Measurements from ENCODE around the gene CNDP2. TPM values are rescaled to one million over a fixed set of nuclear protein-coding genes. Genes with fewer than 3 reads are reported as not detected.
"Not testable (repeated sequence)": the region's sequence is repeated elsewhere in the genome, so short reads cannot be mapped to it uniquely, and the experiment has no call there.

CNDP2 gene
- polyA plus RNA-seq, 12 donors = 43.7 to 77.8 (median 60.9) TPM; not detected in 1

DNA sequence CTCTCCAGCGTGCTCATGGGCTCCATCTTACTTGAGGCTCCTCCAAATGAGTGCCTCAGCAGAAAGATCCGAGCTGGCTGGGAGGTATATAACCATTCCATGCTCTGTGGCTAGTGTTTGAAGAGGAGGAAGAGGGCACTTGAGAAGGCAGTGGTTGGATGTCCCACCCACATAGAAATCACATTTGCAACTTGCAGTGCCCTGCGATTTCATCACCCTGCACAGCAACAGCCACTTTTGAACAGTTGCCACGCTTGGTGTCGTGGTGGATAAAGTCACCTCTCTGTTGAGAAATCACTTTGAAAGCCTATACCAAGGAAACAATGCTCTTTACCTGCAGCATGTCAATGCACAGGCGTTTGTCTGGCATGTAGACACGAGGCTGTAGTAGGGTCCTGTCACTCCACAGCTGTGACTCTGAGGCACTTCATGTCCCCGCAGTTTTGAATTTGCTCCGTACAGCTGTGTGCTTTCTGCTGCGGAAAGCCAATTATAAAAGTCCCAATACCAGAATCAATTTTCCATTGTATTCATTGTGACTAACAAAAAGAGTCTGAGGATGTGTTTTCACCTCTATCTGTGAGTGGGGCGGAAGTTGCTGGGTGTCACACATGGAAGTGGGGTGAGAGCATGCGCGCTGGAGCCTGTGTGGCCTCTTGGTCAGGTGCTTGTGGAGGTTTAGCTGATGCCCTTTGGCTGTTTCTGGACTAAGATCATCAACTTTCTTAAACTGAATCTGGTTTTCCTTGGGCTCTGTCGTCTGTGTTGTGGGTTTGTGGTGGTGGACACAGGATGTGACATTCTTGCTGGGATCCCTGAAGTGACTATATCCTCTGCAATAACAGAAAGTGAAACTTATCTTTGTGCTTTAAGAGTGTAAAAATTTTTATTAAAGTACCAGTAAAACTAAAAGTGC, 2.8 kb downstream of the CNDP2 start:
- no peak for DNase-seq

DNA sequence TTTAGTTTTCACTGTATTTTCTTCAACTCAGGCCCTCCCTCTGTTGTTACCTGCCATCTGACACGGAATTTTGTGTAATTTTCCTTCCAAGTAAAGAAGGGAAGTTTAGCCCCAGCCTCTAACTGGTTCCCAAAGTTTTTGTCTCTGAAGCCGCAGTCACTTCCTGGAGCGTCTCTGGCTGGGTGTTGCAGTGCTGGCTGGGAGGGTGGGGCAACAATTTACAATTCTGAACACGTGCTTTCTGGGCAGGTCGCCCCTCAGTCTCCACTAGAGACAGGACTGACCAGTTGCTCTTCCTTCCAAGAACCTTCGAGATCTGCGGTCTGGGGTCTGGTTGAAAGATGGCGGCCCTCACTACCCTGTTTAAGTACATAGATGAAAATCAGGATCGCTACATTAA, 3.5 kb downstream of the CNDP2 start:
- DNase-seq = peak; percentile 90

DNA sequence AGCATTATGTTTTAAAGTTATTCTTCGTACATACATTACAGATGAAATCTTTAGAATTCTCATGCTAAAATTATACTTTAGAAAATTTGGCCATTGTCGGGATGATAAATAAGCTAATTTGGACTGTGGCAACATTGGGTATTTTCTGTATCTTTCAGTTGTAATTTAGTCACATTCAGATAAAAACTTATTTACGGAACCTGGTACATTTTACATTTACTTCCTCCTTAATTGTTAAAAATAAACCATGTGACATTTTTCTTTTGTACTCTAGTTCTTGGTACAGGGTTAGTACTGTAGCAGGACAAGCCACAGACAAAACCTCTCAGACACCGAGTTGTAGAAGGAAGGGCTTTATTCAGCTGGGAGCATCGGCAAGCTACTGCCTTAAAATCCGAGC, 4.2 kb downstream of the CNDP2 start:
- DNase-seq = no peak

DNA sequence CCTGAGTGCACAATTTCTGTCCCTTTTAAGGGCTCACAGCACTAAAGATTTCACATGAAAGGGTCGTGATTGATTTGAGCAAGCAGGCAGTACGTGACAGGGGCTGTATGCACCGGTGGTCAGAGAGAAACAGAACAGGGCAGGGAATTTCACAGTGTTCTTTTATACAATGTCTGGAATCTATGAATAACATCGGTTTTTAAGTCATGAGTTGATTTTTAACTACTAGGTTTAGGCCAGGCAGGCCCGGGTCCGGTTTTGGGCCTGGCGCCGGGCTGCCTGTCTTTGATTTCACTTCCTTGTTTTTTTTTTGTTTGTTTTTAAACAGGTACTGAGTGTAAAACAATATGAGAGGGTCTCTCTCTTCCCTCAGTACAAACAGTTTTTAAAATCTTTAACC, 4.6 kb downstream of the CNDP2 start:
- not testable (repeated sequence) for DNase-seq

DNA sequence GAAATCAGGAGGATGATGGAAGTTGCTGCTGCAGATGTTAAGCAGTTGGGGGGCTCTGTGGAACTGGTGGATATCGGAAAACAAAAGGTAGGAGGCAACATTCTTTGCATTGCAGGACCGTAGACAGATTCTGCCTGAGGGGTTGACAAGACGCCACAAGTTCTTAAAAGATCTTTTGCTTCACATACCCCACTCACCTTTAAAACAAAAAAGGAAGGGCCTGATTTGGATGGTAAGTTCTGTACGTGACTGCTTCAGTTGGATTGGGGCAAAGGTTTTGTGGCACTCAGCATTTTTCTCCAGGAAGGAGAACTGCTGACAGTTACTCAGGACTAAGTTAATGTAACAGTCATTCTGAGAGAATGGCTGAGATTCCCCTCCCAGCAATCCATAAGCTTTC, 5.2 kb downstream of the CNDP2 start:
- no peak for DNase-seq

DNA sequence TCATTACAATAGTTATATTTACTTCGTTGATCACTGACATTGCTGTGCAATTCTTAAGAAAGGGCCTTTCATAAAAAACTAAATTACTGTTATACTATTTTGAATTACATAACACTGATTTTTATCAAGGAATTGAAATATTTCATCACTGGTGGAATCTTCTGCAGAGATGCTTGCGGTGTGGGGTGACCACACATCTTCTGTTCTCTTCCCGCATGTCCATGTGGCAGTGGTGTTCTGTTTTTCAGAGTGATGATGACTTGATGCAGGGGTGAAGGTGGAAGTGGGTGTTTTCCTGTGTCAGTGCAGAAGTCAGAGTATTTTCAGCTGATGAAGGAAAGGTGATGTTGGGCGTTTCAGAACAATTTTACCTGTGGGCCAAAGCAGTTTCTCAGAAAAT, 7.0 kb downstream of the CNDP2 start:
- DNase-seq = no peak

DNA sequence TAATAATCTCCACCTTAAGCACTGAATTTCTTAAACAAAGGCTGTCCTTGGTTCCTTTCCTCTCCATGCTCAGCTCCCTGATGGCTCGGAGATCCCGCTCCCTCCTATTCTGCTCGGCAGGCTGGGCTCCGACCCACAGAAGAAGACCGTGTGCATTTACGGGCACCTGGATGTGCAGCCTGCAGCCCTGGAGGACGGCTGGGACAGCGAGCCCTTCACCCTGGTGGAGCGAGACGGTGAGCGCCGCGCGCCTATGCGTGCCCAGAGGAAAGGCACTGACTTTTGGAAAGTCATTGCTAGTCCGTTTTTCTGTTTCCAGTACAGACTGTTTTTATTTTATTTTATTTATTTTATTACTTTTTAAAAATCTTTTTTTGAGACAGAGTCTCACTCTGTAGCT, 9.6 kb downstream of the CNDP2 start:
- DNase-seq = no peak

DNA sequence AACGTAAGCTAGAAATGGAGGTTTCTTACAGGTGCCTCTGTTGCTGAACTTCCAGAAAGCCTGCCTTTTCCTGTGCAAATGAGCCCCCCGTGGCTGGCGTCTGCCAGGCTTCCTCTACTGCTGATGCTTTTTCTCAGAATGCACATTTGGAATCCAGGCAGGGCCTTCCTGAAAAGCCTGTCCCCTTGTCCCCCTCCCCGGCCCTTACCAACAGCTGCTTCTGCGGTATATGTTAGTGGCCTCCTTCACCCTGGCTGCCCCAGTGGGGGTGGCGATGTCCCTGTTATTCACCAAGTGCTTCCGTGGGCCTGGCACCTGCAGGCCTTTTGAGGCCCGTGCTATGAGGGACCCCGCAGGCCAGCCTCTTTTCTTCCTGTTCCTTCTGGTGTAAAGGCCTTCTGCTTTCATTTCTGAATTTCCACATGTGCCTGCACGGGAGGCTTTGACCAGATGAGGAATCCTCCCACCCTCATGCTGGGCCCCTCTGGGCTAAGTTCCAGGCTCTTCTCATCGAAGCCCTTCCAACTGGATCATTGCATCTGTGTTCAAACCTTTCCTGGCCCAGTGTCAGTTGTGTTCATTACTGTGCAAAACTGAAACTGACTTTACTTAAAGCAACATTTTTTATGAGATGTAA, 10.4 kb downstream of the CNDP2 start:
- DNase-seq = peak; percentile 97

DNA sequence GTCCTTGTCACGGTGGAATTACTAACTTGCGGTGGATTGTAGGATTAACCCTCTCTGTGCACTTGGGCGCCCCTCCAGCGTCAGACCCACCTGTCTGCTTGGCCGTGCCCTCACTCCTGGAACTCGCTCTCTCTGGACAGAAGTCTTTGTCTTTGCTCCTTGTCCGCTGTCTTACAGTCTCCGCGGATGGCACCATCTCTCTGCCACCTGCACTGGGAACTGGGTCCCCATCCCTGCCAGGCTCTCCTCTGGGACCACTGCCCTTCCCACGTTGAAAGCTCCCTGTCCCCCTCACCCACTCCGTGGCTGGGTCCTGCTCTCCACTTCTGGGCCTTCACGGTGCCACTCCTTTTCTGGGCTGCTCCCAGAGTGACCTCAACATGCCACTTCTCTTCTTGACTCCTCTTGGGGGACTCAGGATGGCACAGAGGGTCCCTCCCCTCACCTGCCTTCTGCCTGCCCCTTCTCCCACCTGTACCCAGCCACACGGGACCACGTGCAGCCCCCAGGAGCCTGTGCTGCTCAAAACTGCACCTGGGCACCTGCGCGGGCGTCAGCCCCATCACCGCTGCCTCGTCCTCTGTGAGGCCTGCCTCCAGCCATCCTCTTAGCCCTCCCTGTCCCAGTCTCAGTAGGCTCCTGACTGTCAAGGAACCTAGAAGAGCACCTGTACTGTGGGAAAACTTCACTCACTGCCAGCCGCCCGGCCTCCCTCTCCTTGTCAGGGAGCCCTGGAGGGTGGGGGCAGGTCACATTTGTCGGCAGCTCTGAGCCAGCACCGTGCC, 11.1 kb downstream of the CNDP2 start:
- no peak for DNase-seq

DNA sequence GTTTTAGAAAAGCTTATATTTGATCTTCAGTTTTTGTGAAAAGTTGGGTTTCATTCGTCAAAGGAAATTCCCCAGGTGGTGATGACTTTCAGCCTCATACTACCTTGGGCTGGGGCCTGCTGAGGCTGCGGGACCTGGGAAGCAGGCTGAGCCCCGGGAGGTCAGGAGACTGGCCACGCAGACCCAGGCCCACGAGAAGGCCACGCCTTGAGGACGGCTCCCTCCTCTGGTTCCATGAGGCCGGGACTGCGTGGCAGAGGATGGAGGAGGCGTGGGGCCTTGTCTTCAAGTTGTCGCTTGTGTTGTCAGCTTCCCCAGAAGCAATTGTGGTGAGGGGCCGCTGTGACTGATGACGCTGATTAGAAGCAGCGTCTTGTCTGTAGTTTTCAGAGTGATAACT, 11.8 kb downstream of the CNDP2 start:
- no peak for DNase-seq

DNA sequence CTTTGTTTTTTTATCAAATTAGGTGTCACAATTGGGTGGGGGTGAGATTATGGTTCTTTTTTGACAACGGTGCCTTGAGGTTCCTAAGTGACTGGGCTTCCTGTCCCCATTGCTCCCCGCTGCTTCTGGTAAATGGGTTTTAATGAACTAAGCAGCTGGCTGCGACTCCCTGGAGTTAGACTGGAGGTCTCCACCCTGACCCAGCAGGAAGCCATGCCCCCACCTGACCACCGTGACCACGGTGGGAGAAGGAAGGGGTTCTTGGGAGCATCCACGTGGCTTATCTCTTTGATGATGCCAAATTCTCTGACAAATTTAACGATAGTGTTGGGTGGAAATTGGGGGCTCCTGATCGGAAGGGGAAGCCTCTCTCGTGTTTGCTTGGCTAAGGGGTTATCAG, 12.2 kb downstream of the CNDP2 start:
- DNase-seq = no peak

DNA sequence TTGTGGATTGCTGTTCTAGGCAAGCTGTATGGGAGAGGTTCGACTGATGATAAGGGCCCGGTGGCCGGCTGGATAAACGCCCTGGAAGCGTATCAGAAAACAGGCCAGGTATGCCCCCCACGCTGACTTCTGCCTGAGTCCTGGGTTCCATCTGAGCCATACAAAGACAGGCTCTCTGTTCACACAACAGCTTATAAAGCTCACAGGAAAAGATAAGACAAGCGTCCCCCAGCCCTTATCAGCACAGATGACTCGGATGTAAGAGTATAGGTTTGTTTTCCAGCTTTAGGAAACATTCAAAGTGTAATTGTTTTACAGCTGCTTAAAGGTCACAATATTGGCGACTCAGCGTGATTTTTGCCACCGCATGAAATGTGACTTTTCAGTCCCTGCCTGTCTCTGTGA, 12.7 kb downstream of the CNDP2 start:
- DNase-seq = no peak

DNA sequence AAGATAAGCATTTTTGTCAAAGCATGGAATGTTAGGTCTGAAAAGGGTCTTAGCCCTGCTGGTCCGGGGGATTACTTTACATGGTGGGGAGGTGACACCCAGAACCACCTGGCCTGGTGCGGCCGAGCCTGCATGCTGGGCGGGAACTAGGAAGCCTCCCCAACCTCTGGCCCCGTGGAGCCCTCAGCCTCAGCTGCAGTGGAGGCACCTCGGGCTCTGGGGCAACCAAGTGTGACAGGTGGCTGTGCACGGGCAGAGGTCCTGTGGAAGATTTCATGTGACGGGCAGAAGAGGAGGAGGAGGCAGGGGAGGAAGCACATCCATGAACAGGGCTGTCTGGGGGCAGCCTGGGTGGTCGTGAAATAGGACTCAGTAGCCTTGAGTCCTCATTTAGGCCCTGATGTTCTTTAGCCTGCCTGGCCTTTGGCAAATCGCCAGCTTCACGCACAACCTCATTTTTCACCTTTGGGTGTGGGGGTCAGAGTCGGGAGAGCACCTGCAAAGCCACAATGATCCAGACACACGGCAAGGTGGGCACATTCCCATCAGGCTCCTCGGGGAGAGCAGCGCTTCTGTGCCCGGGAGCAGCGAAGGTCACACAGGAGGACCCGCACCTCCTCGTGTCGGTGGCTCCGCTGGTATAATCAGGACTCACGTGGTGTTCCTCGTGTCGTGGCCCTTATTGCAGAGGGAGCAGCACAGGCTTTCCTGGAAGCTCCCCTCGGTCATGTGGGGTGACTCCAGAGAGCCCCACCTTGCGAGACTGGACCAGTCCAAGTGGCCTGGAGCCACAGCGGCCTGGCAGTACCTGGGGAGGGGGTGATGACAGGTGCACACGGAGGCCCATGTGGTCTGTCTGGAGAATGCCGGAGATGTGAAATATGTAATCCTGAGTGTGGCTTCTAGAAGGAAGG, 13.9 kb downstream of the CNDP2 start:
- DNase-seq = no peak

DNA sequence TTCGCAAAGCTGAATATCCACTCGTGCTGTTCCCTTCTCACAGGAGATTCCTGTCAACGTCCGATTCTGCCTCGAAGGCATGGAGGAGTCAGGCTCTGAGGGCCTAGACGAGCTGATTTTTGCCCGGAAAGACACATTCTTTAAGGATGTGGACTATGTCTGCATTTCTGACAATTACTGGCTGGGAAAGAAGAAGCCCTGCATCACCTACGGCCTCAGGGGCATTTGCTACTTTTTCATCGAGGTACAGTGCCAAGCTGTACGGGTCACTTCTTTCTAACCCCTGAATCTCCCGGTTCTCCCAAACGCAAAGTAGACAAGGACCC, 14.6 kb downstream of the CNDP2 start:
- no peak for DNase-seq

DNA sequence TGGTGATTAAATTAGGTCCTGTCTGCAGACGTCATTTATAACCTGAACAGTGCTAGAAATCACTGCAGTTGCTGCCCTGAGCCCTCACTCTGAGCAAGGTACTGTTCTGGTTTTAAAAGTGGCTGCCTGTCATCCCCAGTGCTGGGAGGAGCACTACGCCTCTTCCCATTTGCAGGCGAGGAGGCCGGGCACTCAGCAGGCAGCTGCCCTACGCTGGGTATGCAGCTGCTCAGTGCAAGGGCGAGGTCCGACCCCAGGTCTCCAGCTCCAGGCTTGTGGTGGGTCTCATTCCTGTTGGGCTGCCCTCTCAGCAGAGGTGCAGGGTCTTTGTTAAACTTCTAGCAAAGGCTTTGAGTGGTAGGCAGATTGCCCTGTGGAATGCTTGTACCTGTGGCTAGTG, 15.7 kb downstream of the CNDP2 start:
- no peak for DNase-seq

DNA sequence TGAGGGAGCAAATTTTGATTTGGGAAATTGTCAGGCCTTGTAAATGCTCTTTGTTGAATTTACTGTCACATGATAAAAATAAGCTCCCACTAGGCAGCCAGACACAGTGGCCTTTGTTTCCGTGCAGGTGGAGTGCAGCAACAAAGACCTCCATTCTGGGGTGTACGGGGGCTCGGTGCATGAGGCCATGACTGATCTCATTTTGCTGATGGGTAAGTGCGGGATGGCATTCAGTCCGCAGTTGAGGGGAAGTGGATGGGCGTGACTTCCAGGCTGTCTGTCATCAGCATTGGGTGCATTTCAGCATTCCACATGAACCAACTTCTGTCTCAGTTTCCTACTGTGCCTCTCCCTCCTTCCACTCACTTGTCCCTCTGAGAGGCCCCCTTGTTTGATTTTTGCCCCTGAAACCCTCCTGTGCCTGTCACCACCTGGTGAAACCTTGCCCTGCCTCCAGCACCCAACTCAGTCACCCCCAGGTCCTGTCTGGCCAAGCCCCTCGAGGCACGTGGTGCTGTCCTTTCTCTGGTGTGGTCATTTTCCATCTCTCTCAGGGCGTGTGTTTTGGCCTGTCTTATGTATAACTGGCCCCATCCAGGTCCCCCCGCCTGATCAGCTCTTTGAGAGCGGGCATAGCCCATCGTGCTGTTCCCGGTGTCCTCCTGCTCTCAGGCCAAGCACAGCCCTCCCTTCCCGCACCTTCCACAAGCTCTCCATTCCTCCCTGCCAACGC, 16.3 kb downstream of the CNDP2 start:
- DNase-seq = no peak

DNA sequence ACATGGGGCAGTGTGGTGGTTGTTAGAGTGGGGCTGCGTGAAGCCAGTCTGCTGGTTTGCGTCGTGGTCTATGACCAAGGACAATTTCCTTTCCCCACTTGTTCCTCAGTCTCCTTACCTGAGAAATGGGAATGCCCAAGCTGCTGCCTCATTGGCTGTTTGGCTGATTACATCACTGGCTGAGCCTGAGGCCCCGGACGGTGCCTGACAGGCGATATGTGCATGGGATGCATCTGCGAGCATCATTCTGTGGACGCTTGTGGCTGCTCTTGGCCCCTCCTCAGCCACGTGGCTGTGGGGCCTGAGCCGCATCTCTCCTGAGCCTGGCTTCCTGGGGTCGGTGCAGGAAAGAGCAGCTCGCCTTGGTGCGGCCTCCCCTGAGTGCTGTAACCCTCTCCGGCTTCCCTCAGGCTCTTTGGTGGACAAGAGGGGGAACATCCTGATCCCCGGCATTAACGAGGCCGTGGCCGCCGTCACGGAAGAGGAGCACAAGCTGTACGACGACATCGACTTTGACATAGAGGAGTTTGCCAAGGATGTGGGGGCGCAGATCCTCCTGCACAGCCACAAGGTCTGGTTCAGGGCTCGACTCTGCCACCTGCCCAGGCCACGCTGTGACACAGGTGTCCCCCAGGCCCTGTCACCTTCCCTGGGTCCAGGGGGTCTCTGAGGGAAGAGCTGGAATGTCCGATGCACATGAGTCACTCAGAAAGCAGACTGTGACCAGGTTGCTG, 17.2 kb downstream of the CNDP2 start:
- no peak for DNase-seq

DNA sequence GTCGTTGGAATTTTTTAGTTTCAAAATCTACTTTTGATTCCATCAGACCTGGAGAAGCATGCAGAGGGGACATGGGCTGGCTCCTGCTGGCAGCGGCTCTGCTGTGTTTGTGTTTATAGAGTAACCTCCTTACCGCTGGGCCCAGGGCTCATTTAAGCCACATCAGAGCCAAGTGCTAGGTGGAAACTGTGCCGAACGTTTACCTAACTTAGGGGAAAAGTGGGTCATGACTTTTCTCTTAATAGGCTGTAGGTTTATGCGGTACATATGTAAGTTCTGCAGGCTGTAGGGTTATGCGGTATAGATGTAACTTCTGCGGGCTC, 17.7 kb downstream of the CNDP2 start:
- no peak for DNase-seq

DNA sequence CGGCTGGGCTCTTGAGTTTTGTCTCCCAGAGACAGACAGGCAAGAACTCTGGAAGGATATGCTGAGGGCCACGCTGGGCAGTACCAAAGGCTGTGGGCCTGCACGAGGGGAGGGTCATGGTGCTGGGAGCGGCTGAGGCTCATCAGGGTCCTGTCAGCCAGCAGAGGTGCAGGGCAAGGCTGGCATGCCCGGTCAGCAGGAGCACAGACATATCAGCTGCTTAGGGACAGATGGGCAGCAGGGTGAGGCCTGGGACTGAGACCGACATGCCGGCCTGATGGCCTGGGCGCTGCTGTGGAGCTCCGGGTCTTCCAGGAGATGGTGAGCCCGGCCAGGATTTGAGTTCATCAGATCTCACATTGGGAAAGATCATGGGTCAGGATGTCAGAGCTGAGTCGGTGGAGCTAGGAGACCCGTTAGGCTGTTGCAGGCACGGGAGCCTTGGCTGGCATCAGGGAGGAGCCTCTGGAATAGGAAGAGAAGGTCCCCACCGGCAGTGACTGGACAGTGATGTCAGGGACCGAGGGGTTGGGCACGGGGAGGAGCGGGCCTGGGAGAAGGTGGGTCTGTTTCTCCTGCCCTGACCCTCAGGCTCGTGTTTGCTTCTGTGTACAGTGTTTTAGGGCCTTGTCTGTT, 18.8 kb downstream of the CNDP2 start:
- DNase-seq = no peak

Data from muscle of arm (tissue), 12 donors.